ENCODE data around the gene SNED1. TPM values are rescaled to one million over a fixed set of nuclear protein-coding genes. Genes with fewer than 3 reads are reported as not detected.
"Not testable (repeated sequence)": the region's sequence is repeated elsewhere in the genome, so short reads cannot be mapped to it uniquely, and the experiment has no call there.

Gene SNED1
- total and polyA plus RNA-seq, 2 donors: 3.2 to 7.1 TPM

GRCh38 chr2:240970816-240971215, 27.6 kb upstream of the SNED1 start:
- 91% methylated on average over 15 of the region's 15 CpGs for WGBS
- H3K27me3 ChIP-seq (ENCODE audit: control insufficient read depth in 2 of 2, insufficient read depth in 1 of 2, low read length in 1 of 2): peaks cover 0 to 13% of the 10 kb centered on the region in 2 donors
- H3K27ac ChIP-seq (ENCODE audit: low read depth in 1 of 2, low read length in 1 of 2): no peak overlapping the region
- peaks cover 0 to 7% of the 10 kb centered on the region in 2 donors for H3K9me3 ChIP-seq (ENCODE audit: control insufficient read depth in 2 of 2, insufficient read depth in 1 of 2, low read length in 1 of 2)
- H3K4me3 ChIP-seq (ENCODE audit: low read length in 2 of 2): no peak overlapping the region
- no peaks in the 10 kb centered on the region for H3K36me3 ChIP-seq (ENCODE audit: control insufficient read depth in 2 of 2, insufficient read depth in 2 of 2, low read length in 1 of 2)
- H3K4me1 ChIP-seq (ENCODE audit: control insufficient read depth in 2 of 2, insufficient read depth in 2 of 2, low read length in 2 of 2): no peaks in the 10 kb centered on the region
- no peak for DNase-seq (ENCODE audit: low read depth in 6 of 9, low spot score in 9 of 9)

GRCh38 chr2:240972201-240972600, 26.2 kb upstream of the SNED1 start:
- no peak overlapping the region for H3K4me3 ChIP-seq (ENCODE audit: low read length in 2 of 2)
- peaks cover 0 to 7% of the 10 kb centered on the region in 2 donors for H3K9me3 ChIP-seq (ENCODE audit: control insufficient read depth in 2 of 2, insufficient read depth in 1 of 2, low read length in 1 of 2)
- no peak for DNase-seq (ENCODE audit: low read depth in 6 of 9, low spot score in 9 of 9)
- WGBS: 89% methylated on average over 11 of the region's 11 CpGs
- H3K36me3 ChIP-seq (ENCODE audit: control insufficient read depth in 2 of 2, insufficient read depth in 2 of 2, low read length in 1 of 2): no peaks in the 10 kb centered on the region
- H3K4me1 ChIP-seq (ENCODE audit: control insufficient read depth in 2 of 2, insufficient read depth in 2 of 2, low read length in 2 of 2): no peaks in the 10 kb centered on the region
- H3K27me3 ChIP-seq (ENCODE audit: control insufficient read depth in 2 of 2, insufficient read depth in 1 of 2, low read length in 1 of 2): peaks cover 0 to 16% of the 10 kb centered on the region in 2 donors
- H3K27ac ChIP-seq (ENCODE audit: low read depth in 1 of 2, low read length in 1 of 2): no peak overlapping the region

DNA sequence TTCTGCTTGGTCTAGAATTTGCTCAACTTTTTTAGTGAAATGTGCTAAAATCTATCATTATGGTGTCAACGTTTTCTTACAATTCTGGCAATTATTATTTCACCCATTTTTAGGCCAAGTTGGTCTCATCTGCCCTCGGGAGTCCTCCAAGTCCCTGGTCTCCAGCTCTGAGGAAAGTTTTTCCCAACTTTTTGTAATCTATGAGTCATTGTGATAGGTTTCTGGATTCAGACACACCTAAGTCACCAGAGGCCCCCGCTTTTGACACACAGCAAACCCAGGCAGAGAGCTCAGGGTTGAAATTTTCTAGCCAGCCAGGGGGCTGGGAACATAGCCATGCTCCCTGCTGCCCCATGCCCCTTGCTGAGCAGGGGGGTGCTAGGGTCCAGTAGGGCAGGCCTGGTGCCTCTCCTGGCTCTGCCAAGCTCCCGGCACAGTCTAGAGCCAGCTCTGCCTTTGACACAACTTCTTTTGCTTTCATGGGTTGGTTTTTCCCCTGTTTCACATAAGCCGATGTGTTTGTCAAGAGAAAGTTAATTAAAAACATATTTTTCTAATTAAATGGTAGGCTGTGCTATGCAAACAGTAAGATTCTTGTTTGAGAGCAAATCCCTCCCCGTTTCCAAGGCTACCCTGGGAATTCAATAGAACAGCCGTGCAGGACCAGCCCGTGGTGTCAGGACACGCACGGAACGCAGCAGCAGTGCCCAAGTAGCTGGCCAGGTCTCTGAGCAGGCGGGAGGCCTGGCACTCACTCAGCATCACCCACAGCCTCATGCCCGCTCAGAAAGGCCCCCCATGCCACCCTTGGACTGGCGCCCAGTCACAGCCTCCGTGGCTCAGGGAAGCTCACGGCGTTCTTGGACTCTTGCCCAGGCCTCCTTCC, 25.5 kb upstream of the SNED1 start:
- DNase-seq (ENCODE audit: low read depth in 6 of 9, low spot score in 9 of 9): no peak
- H3K27me3 ChIP-seq (ENCODE audit: control insufficient read depth in 2 of 2, insufficient read depth in 1 of 2, low read length in 1 of 2): peaks cover 0 to 16% of the 10 kb centered on the region in 2 donors
- H3K9me3 ChIP-seq (ENCODE audit: control insufficient read depth in 2 of 2, insufficient read depth in 1 of 2, low read length in 1 of 2): peaks cover 0 to 7% of the 10 kb centered on the region in 2 donors
- H3K27ac ChIP-seq (ENCODE audit: low read depth in 1 of 2, low read length in 1 of 2): no peak overlapping the region
- H3K36me3 ChIP-seq (ENCODE audit: control insufficient read depth in 2 of 2, insufficient read depth in 2 of 2, low read length in 1 of 2): no peaks in the 10 kb centered on the region
- no peaks in the 10 kb centered on the region for H3K4me1 ChIP-seq (ENCODE audit: control insufficient read depth in 2 of 2, insufficient read depth in 2 of 2, low read length in 2 of 2)
- 81% methylated on average over 17 of the region's 17 CpGs for WGBS
- H3K4me3 ChIP-seq (ENCODE audit: low read length in 2 of 2): no peak overlapping the region

DNA sequence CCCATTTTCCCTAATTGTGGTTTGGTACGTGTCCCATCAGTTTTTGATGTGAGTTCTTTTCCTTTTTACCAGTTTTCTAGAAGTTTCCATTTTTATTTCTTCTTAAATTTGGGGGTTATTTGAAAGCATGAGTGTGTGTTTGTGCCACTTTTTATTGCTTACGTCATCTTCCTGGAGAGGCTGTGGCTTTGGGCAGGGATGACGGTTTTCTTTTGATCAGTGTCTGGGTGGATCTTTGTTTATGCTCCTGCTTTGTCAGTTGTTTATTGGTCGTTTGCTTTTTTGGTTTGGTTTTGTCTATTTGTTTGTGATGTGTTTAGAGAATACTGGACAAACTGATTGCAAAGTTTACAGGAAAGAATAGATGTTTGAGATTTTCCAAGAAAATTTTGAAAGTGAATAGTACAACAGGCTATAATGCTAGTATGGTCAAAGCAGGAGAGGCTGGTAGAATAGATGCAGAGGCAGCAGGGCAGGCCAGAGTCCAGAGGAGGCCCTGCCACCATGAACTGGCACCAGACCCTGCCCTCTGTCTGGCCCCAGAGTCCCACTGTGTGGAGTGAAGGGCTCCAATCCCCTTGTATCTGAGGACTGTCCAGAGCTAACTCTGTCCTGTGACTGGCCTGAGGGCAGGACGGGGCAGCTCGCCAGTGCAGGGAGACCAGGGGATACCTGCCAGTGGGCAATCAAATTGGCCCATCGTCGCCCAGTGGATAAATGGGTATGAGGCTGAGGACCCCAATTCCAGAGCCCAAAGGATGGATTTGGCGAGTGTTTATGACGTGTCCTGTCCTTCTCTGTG, 23.4 kb upstream of the SNED1 start:
- Histone ChIP-seq H3K27me3 (ENCODE audit: control insufficient read depth in 2 of 2, insufficient read depth in 1 of 2, low read length in 1 of 2) (peaks cover 0 to 16% of the 10 kb centered on the region in 2 donors), H3K36me3 (ENCODE audit: control insufficient read depth in 2 of 2, insufficient read depth in 2 of 2, low read length in 1 of 2) (no peaks in the 10 kb centered on the region), H3K4me3 (ENCODE audit: low read length in 2 of 2) (no peak overlapping the region), H3K4me1 (ENCODE audit: control insufficient read depth in 2 of 2, insufficient read depth in 2 of 2, low read length in 2 of 2) (no peaks in the 10 kb centered on the region), H3K9me3 (ENCODE audit: control insufficient read depth in 2 of 2, insufficient read depth in 1 of 2, low read length in 1 of 2) (peaks cover 0 to 7% of the 10 kb centered on the region in 2 donors), H3K27ac (ENCODE audit: low read depth in 1 of 2, low read length in 1 of 2) (no peak overlapping the region)
- DNase-seq (ENCODE audit: low read depth in 6 of 9, low spot score in 9 of 9): peak in 2 of 9 donors; percentile 14 to 22
- WGBS: 74% methylated on average over 10 of the region's 10 CpGs

- not testable (repeated sequence) for H3K4me3 ChIP-seq (ENCODE audit: low read length in 2 of 2); H3K36me3 ChIP-seq (ENCODE audit: control insufficient read depth in 2 of 2, insufficient read depth in 2 of 2, low read length in 1 of 2); DNase-seq (ENCODE audit: low read depth in 6 of 9, low spot score in 9 of 9); H3K27ac ChIP-seq (ENCODE audit: low read depth in 1 of 2, low read length in 1 of 2); H3K4me1 ChIP-seq (ENCODE audit: control insufficient read depth in 2 of 2, insufficient read depth in 2 of 2, low read length in 2 of 2); H3K9me3 ChIP-seq (ENCODE audit: control insufficient read depth in 2 of 2, insufficient read depth in 1 of 2, low read length in 1 of 2)
- 91% methylated on average over 4 of the region's 4 CpGs for WGBS
- peaks cover 0 to 15% of the 10 kb centered on the region in 2 donors for H3K27me3 ChIP-seq (ENCODE audit: control insufficient read depth in 2 of 2, insufficient read depth in 1 of 2, low read length in 1 of 2)
Measured at GRCh38 chr2:240975903-240976302, 22.5 kb upstream of the SNED1 start.

DNA sequence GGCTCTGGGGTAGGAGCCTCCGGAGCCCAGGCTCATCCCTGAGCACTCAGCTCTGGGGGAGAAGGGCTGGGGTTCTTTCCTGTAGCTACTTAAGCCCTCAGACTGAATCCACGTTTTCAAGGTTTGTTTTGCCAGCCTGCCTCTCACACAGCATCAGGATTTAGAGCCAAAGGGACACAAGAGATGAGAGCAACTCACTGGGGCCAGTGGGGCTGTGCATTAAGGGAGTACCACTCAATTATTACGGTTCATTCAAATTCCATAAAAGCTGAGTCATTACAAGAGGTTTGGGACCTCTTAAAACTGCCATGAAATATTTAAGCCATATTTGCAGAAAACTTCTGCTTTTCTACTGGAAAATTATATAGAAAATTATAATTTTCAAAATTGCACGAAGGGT, 17.1 kb upstream of the SNED1 start:
- H3K27ac ChIP-seq (ENCODE audit: low read depth in 1 of 2, low read length in 1 of 2): peak overlapping the region in 1 of 2 donors; percentile 31
- 30% methylated on average over 4 of the region's 4 CpGs for WGBS
- no peaks in the 10 kb centered on the region for H3K36me3 ChIP-seq (ENCODE audit: control insufficient read depth in 2 of 2, insufficient read depth in 2 of 2, low read length in 1 of 2)
- peaks cover 12 to 27% of the 10 kb centered on the region in 2 donors for H3K27me3 ChIP-seq (ENCODE audit: control insufficient read depth in 2 of 2, insufficient read depth in 1 of 2, low read length in 1 of 2)
- no peak overlapping the region for H3K4me3 ChIP-seq (ENCODE audit: low read length in 2 of 2)
- DNase-seq (ENCODE audit: low read depth in 6 of 9, low spot score in 9 of 9): no peak
- peaks cover 0 to 1% of the 10 kb centered on the region in 2 donors for H3K9me3 ChIP-seq (ENCODE audit: control insufficient read depth in 2 of 2, insufficient read depth in 1 of 2, low read length in 1 of 2)
- peaks cover 3 to 9% of the 10 kb centered on the region in 2 donors for H3K4me1 ChIP-seq (ENCODE audit: control insufficient read depth in 2 of 2, insufficient read depth in 2 of 2, low read length in 2 of 2)

GRCh38 chr2:240981871-240982800, 16.3 kb upstream of the SNED1 start:
- H3K27ac ChIP-seq (ENCODE audit: low read depth in 1 of 2, low read length in 1 of 2): no peak overlapping the region
- no peak for DNase-seq (ENCODE audit: low read depth in 6 of 9, low spot score in 9 of 9)
- peaks cover 3 to 15% of the 10 kb centered on the region in 2 donors for H3K4me1 ChIP-seq (ENCODE audit: control insufficient read depth in 2 of 2, insufficient read depth in 2 of 2, low read length in 2 of 2)
- no peaks in the 10 kb centered on the region for H3K36me3 ChIP-seq (ENCODE audit: control insufficient read depth in 2 of 2, insufficient read depth in 2 of 2, low read length in 1 of 2)
- H3K4me3 ChIP-seq (ENCODE audit: low read length in 2 of 2): no peak overlapping the region
- 94% methylated on average over 25 of the region's 25 CpGs for WGBS
- H3K9me3 ChIP-seq (ENCODE audit: control insufficient read depth in 2 of 2, insufficient read depth in 1 of 2, low read length in 1 of 2): peaks cover 0 to 1% of the 10 kb centered on the region in 2 donors
- H3K27me3 ChIP-seq (ENCODE audit: control insufficient read depth in 2 of 2, insufficient read depth in 1 of 2, low read length in 1 of 2): peaks cover 12 to 29% of the 10 kb centered on the region in 2 donors

DNA sequence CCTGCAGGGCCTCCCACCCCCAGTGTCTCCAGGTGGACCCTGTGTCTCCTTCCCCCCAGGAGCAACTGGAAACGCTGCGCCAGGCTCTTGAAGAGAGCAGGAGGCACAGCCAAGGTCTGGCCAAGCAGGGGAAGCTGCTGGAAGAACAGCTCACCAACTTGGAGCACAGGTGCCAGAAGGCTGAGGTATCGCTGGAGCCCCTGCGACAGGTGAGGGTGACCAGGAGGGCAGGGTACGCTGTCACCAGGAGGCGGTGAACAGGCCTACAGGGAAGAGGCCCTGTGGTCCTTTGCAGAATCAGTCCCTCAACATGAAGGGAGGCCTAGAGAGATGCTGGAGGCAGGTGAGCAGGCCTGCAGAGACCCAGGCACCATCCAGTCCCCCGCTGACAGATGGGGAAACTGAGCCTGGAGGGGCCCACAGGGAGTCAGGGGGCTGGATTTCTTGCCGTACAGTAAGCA, 15.6 kb upstream of the SNED1 start:
- H3K36me3 ChIP-seq (ENCODE audit: control insufficient read depth in 2 of 2, insufficient read depth in 2 of 2, low read length in 1 of 2): no peaks in the 10 kb centered on the region
- H3K9me3 ChIP-seq (ENCODE audit: control insufficient read depth in 2 of 2, insufficient read depth in 1 of 2, low read length in 1 of 2): peaks cover 1 to 5% of the 10 kb centered on the region in 2 donors
- H3K27ac ChIP-seq (ENCODE audit: low read depth in 1 of 2, low read length in 1 of 2): no peak overlapping the region
- H3K4me1 ChIP-seq (ENCODE audit: control insufficient read depth in 2 of 2, insufficient read depth in 2 of 2, low read length in 2 of 2): peaks cover 3 to 15% of the 10 kb centered on the region in 2 donors
- peaks cover 12 to 29% of the 10 kb centered on the region in 2 donors for H3K27me3 ChIP-seq (ENCODE audit: control insufficient read depth in 2 of 2, insufficient read depth in 1 of 2, low read length in 1 of 2)
- WGBS: 90% methylated on average over 8 of the region's 8 CpGs
- DNase-seq (ENCODE audit: low read depth in 6 of 9, low spot score in 9 of 9): no peak
- no peak overlapping the region for H3K4me3 ChIP-seq (ENCODE audit: low read length in 2 of 2)
